H1 (cell line): Measurements from ENCODE around the gene SYN1.

ENCODE experiments used
- BACH1 ChIP-seq: IDR thresholded peaks from 2 replicates; pipeline ENCODE4 v1.6.1; 2012; ENCODE audit warnings: low read length, improper control_type of control experiment
- CBX5 ChIP-seq: fragments of 300-800, 300-1000 bp; sonication (generic); IDR thresholded peaks from 2 replicates; pipeline ENCODE4 v1.7.1; 2016; ENCODE audit warnings: antibody characterized with exemption, low read length, low read depth
- CREB1 ChIP-seq: IDR thresholded peaks from 2 replicates; pipeline ENCODE4 v1.6.1; 2012; ENCODE audit warnings: inconsistent platforms
- EZH2 ChIP-seq: fragments of 200-600 bp; sonication (generic); IDR thresholded peaks from 2 replicates; pipeline ENCODE4 v1.7.1; 2012; ENCODE audit warnings: low read depth, mild to moderate bottlenecking, moderate library complexity, low read length, inconsistent platforms; ENCODE audit not compliant: severe bottlenecking
- JUND ChIP-seq: IDR thresholded peaks from 2 replicates; pipeline ENCODE4 v1.6.1; 2011; ENCODE audit warnings: mild to moderate bottlenecking, improper control_type of control experiment, low read length
- POLR2A ChIP-seq, 2 experiments: IDR thresholded peaks; 1 replicate in 1 of 2; 2 replicates in 1 of 2; pipeline ENCODE4 v1.6.1; 2011; ENCODE audit warnings: low read depth in 2 of 2, low read length in 2 of 2, mild to moderate bottlenecking in 2 of 2; ENCODE audit errors: control extremely low read depth in 1 of 2
- RAD21 ChIP-seq, 2 experiments: IDR thresholded peaks in 1 of 2; conservative IDR thresholded peaks in 1 of 2; 2 replicates each; pipeline ENCODE4 v1.6.1; 2011; ENCODE audit warnings: low read depth in 2 of 2, low read length in 2 of 2, improper control_type of control experiment in 1 of 2, inconsistent platforms in 1 of 2, mild to moderate bottlenecking in 1 of 2, moderate library complexity in 1 of 2
- RFX5 ChIP-seq: IDR thresholded peaks from 2 replicates; pipeline ENCODE4 v1.6.1; 2011; ENCODE audit warnings: low read depth, low read length, improper control_type of control experiment, borderline replicate concordance
- SIRT6 ChIP-seq: IDR thresholded peaks from one replicate; pipeline ENCODE4 v1.7.1; 2012; ENCODE audit warnings: low read length, inconsistent platforms
- SP2 ChIP-seq: IDR thresholded peaks from 2 replicates; pipeline ENCODE4 v1.6.1; 2012; ENCODE audit warnings: mild to moderate bottlenecking, low read length, inconsistent platforms
- SUZ12 ChIP-seq: fragments of 200-600 bp; sonication (generic); IDR thresholded peaks from 2 replicates; pipeline ENCODE4 v1.6.1; 2012; ENCODE audit warnings: mild to moderate bottlenecking, inconsistent platforms, low read length, moderate library complexity, mixed read lengths
- TCF12 ChIP-seq: IDR thresholded peaks from 2 replicates; pipeline ENCODE4 v1.6.1; 2011; ENCODE audit warnings: low read depth, mild to moderate bottlenecking, low read length
- TF ChIP-seq, protein P1 (sequence below), 3 experiments: IDR thresholded peaks; 1 replicate in 2 of 3; 2 replicates in 1 of 3; pipeline versions ENCODE4 v1.5.1 to v1.6.1; 2011; ENCODE audit warnings: low read length in 3 of 3, mild to moderate bottlenecking in 3 of 3, inconsistent platforms in 2 of 3, low read depth in 1 of 3, moderate library complexity in 1 of 3; ENCODE audit not compliant: insufficient read depth in 1 of 3; ENCODE audit errors: control extremely low read depth in 1 of 3
- TF ChIP-seq, protein P2 (sequence below): IDR thresholded peaks from 2 replicates; pipeline ENCODE4 v1.6.1; 2012; ENCODE audit warnings: inconsistent platforms

DNA sequence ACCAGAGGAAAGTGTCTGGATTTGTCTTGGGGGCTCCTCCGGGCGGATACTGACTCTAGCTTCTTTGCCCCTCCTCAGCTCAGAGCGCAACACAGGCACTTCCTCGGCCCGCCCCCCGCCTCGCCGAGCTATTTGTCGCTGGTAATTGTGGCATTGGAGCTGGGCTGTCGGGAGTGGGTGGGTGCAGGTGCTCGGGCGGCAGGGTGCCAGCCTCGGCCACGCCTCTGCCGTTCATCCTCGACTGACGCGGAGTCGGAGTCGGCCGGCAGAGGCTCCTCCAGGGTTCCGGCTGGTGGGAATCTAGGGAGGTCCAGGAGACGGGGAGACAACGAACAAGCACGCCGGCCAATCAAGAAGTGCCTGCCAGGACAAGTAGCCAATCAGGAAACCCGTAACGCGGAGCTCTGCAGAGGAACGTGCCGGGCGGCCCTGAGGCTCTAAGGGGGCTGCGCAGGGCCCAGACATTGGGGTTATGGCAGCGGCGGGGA lies 3.9 kb upstream of the SYN1 start:
- TF ChIP-seq POLR2A (IDR thresholded peaks at IDR 0.05; ENCODE audit: control extremely low read depth in 1 of 2, low read depth in 2 of 2, low read length in 2 of 2) (no peak), EZH2 (no peak), JUND (no peak), SIRT6 (no peak), RFX5 (no peak), BACH1 (no peak), CREB1 (no peak), RAD21 (IDR thresholded peaks at IDR 0.05 in 1 of 2, conservative IDR thresholded peaks at IDR 0.05 in 1 of 2; ENCODE audit: low read depth in 2 of 2, low read length in 2 of 2) (peak in 1 of 2 experiments; percentile 1; a peak in 1 of 4 replicates), SP2 (peak; percentile 33; the same call in 1 of the 2 replicates), CBX5 (no peak), SUZ12 (no peak), TCF12 (no peak)
- TF ChIP-seq, protein P1, sequence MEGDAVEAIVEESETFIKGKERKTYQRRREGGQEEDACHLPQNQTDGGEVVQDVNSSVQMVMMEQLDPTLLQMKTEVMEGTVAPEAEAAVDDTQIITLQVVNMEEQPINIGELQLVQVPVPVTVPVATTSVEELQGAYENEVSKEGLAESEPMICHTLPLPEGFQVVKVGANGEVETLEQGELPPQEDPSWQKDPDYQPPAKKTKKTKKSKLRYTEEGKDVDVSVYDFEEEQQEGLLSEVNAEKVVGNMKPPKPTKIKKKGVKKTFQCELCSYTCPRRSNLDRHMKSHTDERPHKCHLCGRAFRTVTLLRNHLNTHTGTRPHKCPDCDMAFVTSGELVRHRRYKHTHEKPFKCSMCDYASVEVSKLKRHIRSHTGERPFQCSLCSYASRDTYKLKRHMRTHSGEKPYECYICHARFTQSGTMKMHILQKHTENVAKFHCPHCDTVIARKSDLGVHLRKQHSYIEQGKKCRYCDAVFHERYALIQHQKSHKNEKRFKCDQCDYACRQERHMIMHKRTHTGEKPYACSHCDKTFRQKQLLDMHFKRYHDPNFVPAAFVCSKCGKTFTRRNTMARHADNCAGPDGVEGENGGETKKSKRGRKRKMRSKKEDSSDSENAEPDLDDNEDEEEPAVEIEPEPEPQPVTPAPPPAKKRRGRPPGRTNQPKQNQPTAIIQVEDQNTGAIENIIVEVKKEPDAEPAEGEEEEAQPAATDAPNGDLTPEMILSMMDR (IDR thresholded peaks at IDR 0.05; ENCODE audit: control extremely low read depth in 1 of 3, insufficient read depth in 1 of 3, low read depth in 1 of 3, low read length in 3 of 3): no peak
- TF ChIP-seq, protein P2, sequence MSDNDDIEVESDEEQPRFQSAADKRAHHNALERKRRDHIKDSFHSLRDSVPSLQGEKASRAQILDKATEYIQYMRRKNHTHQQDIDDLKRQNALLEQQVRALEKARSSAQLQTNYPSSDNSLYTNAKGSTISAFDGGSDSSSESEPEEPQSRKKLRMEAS: no peak; the same call in 1 of the 2 replicates
